ENCODE data around the gene AJM1. TPM values are rescaled to one million over a fixed set of nuclear protein-coding genes. Genes with fewer than 3 reads are reported as not detected.
"Not testable (repeated sequence)": the region's sequence is repeated elsewhere in the genome, so short reads cannot be mapped to it uniquely, and the experiment has no call there.

The AJM1 gene
- total and polyA plus RNA-seq, 2 donors (not counting 1 experiment from before 2014, with no cell fraction given) = 0.19 to 1.7 TPM

DNA sequence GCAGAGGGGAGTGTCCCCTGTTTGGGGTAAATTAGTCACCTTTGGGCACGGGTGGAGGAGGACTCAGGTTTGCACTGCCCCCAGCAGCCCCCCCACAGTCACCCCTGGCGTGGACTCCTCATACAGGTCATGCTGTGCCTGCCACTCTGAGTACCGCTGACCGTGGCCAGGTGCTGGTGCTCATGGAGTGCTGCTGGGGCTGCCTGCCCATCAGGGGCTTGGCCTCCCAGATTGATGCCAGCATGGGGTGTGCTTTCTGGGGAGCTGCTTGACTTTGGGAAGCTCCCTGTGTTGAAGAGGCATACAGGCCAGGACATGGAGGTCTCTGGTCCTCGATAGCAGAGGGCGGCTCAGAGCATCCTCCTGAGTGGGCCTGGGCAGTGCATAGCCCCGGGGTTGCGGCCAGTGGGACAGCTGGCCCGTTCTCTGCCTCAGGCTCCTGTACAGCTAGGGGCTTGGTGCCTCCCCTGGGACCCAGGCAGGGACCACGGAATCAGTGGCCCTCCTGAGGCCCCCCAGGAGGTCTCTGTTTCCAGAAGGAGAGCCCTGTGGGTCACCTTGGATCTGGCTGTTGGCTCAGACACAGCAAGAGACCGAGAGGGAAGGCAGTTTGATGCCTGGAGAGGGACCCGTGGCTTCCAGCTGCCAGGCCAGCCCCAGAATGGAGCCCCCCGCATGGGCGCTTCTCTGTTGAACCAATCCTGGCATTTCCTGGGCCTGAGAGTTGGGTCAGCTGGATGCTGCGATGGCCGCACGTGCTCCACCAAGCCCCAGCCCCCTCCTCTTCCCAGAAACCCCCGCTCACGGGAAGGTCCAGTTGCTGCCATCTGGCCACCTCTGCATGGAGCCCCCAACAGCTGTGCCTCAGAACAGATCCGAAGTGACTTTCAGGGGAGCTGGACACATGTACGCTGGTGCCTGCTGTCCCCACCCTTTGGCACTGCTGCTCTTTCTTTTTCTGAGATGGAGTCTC, 6.1 kb upstream of the AJM1 start:
- H3K36me3 ChIP-seq (ENCODE audit: control insufficient read depth, insufficient read depth, low read length) = peaks cover 16% of the 10 kb centered on the region
- no peak overlapping the region for H2AFZ ChIP-seq (ENCODE audit: low read length)
- no peaks in the 10 kb centered on the region for H4K20me1 ChIP-seq (ENCODE audit: control insufficient read depth, extremely low read depth, insufficient read depth, low read length)
- TF ChIP-seq EZH2 (IDR thresholded peaks at IDR 0.05; ENCODE audit: low read length, missing control alignments) = no peak
- TF ChIP-seq, protein P1, sequence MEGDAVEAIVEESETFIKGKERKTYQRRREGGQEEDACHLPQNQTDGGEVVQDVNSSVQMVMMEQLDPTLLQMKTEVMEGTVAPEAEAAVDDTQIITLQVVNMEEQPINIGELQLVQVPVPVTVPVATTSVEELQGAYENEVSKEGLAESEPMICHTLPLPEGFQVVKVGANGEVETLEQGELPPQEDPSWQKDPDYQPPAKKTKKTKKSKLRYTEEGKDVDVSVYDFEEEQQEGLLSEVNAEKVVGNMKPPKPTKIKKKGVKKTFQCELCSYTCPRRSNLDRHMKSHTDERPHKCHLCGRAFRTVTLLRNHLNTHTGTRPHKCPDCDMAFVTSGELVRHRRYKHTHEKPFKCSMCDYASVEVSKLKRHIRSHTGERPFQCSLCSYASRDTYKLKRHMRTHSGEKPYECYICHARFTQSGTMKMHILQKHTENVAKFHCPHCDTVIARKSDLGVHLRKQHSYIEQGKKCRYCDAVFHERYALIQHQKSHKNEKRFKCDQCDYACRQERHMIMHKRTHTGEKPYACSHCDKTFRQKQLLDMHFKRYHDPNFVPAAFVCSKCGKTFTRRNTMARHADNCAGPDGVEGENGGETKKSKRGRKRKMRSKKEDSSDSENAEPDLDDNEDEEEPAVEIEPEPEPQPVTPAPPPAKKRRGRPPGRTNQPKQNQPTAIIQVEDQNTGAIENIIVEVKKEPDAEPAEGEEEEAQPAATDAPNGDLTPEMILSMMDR (conservative IDR thresholded peaks at IDR 0.05 in 1 of 2, IDR thresholded peaks at IDR 0.05 in 1 of 2; ENCODE audit: low read depth in 1 of 2, low read length in 2 of 2) = no peak
- H3K4me3 ChIP-seq (replicated peaks in 1 of 4; ENCODE audit: control extremely low read depth in 1 of 4, insufficient read depth in 1 of 4, low read depth in 3 of 4, low read length in 4 of 4) = no peak overlapping the region
- no peak overlapping the region for H3K27ac ChIP-seq (ENCODE audit: insufficient read depth, low read length)
- H3K9ac ChIP-seq (ENCODE audit: insufficient read depth, low read length) = no peak overlapping the region
- H3K9me3 ChIP-seq (ENCODE audit: control insufficient read depth, insufficient read depth, low read depth, low read length) = no peaks in the 10 kb centered on the region
- DNase-seq (ENCODE audit: low read depth in 2 of 2) = no peak
- no peak overlapping the region for H3K4me2 ChIP-seq (ENCODE audit: extremely low read depth, insufficient read depth, low read length)
- no peaks in the 10 kb centered on the region for H3K79me2 ChIP-seq (ENCODE audit: control insufficient read depth, insufficient read depth, low read length)
- H3K4me1 ChIP-seq (ENCODE audit: control insufficient read depth, extremely low read depth, insufficient read depth, low read length) = peaks cover 2% of the 10 kb centered on the region
- no peaks in the 10 kb centered on the region for H3K27me3 ChIP-seq (ENCODE audit: control insufficient read depth, insufficient read depth, low read length)

DNA sequence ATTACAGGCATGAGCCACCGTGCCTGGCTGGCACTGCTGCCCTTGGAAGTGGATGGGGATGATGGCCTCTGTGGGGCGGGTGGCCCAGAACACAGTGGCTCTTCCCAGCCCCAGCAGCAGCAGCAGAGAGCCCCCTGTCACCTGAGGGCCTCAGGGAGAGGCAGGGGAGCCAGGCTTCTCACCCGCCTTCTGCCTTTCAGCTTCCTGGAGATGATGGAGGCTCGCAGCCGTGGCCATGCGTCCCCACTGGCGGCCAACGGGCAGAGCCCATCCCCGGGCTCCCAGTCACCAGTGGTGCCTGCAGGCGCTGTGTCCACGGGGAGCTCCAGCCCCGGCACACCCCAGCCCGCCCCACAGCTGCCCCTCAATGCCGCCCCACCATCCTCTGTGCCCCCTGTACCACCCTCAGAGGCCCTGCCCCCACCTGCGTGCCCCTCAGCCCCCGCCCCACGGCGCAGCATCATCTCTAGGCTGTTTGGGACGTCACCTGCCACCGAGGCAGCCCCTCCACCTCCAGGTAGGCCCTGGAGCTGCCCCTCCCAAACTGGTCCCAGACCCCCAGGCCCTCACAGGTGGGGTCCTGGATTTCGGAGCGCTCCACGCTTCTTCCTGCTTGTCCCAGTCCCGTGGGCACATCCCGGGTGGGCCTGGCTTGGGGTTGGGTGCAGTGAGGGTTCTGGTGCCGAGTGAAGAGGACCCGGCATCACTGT, 5.0 kb upstream of the AJM1 start:
- Histone ChIP-seq H3K4me2 (ENCODE audit: extremely low read depth, insufficient read depth, low read length) (no peak overlapping the region), H3K36me3 (ENCODE audit: control insufficient read depth, insufficient read depth, low read length) (peaks cover 12% of the 10 kb centered on the region), H3K9ac (ENCODE audit: insufficient read depth, low read length) (no peak overlapping the region), H3K79me2 (ENCODE audit: control insufficient read depth, insufficient read depth, low read length) (no peaks in the 10 kb centered on the region), H3K4me3 (replicated peaks in 1 of 4; ENCODE audit: control extremely low read depth in 1 of 4, insufficient read depth in 1 of 4, low read depth in 3 of 4, low read length in 4 of 4) (no peak overlapping the region), H2AFZ (ENCODE audit: low read length) (no peak overlapping the region), H3K27me3 (ENCODE audit: control insufficient read depth, insufficient read depth, low read length) (no peaks in the 10 kb centered on the region), H3K27ac (ENCODE audit: insufficient read depth, low read length) (no peak overlapping the region), H3K4me1 (ENCODE audit: control insufficient read depth, extremely low read depth, insufficient read depth, low read length) (peaks cover 8% of the 10 kb centered on the region), H4K20me1 (ENCODE audit: control insufficient read depth, extremely low read depth, insufficient read depth, low read length) (no peaks in the 10 kb centered on the region), H3K9me3 (ENCODE audit: control insufficient read depth, insufficient read depth, low read depth, low read length) (no peaks in the 10 kb centered on the region)
- DNase-seq (ENCODE audit: low read depth in 2 of 2) = no peak
- no peak for TF ChIP-seq EZH2 (IDR thresholded peaks at IDR 0.05; ENCODE audit: low read length, missing control alignments)

DNA sequence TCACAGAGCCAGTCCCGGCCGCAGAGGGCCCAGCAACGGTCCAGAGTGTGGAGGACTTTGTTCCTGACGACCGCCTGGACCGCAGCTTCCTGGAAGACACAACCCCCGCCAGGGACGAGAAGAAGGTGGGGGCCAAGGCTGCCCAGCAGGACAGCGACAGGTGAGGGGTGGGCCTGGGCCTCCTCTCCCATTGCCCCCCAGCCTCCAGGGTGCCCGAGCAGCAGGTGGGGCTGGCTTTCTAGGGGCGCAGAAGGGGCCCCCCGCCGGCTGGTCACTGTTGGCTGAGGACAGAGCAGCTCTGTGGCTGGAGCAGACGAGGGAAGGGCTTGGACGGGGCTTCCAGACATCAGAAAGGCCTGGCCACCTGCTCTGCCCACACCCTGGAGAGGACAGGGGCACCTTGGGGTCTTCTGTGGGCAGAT, 4.4 kb upstream of the AJM1 start:
- not testable (repeated sequence) for H3K79me2 ChIP-seq (ENCODE audit: control insufficient read depth, insufficient read depth, low read length); H3K27ac ChIP-seq (ENCODE audit: insufficient read depth, low read length)

More for the DNA sequence above, 4.4 kb upstream of the AJM1 start:
- not testable (repeated sequence) for H3K4me1 ChIP-seq (ENCODE audit: control insufficient read depth, extremely low read depth, insufficient read depth, low read length); H3K9ac ChIP-seq (ENCODE audit: insufficient read depth, low read length); H4K20me1 ChIP-seq (ENCODE audit: control insufficient read depth, extremely low read depth, insufficient read depth, low read length); DNase-seq (ENCODE audit: low read depth in 2 of 2); H3K4me3 ChIP-seq (replicated peaks in 1 of 4; ENCODE audit: control extremely low read depth in 1 of 4, insufficient read depth in 1 of 4, low read depth in 3 of 4, low read length in 4 of 4); H2AFZ ChIP-seq (ENCODE audit: low read length); H3K27me3 ChIP-seq (ENCODE audit: control insufficient read depth, insufficient read depth, low read length); H3K4me2 ChIP-seq (ENCODE audit: extremely low read depth, insufficient read depth, low read length); H3K9me3 ChIP-seq (ENCODE audit: control insufficient read depth, insufficient read depth, low read depth, low read length)
- peaks cover 12% of the 10 kb centered on the region for H3K36me3 ChIP-seq (ENCODE audit: control insufficient read depth, insufficient read depth, low read length)
